Measurements from ENCODE around the gene NKX1-1.

- TF ChIP-seq CTCF (IDR thresholded peaks at IDR 0.05) (no peak), POLR2A (IDR thresholded peaks at IDR 0.05) (no peak)
Observed at GRCh38 chr4:1406981-1407656, 877 bp upstream of the NKX1-1 start.
